ENCODE measurements around the gene ACSM2B.
"Not testable (repeated sequence)": the region's sequence is repeated elsewhere in the genome, so short reads cannot be mapped to it uniquely, and the experiment has no call there.

ACSM2B gene

DNA sequence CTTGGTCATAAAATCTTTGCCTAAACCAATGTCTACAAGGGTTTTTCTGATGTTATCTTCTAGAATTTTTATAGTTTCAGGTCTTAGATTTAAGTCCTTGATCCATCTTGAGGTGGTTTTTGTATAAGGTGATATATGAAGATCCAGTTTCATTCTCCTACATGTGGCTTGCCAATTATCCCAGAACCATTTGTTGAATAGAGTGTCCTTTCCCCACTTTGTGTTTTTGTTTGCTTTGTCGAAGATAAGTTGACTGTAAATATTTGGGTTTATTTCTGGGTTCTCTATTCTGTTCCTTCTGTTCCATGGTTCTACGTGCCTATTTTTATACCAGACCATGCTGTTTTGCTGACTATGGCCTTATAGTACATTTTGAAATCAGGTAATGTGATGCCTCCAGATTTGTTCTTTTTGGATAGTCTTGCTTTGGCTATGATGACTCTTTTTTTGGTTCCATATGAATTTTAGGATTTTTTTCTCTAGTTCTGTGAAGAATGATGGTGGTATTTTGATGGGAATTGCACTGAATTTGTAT is 7.0 kb downstream of the ACSM2B start:
- not testable (repeated sequence) for H3K79me1 ChIP-seq (ENCODE audit: low read length); H4K8ac ChIP-seq (ENCODE audit: low read depth, low read length); H3K56ac ChIP-seq (ENCODE audit: low read length); H3K4me3 ChIP-seq (ENCODE audit: low read length); H3K4ac ChIP-seq (ENCODE audit: low read depth, low read length); H3K18ac ChIP-seq (ENCODE audit: low read length); H3K27me3 ChIP-seq (ENCODE audit: insufficient read depth, low read length, poor library complexity); H2BK15ac ChIP-seq (replicated peaks; ENCODE audit: low read depth); H3K23ac ChIP-seq (ENCODE audit: low read length); H4K5ac ChIP-seq (ENCODE audit: low read length); H2AK5ac ChIP-seq (ENCODE audit: low read length); H3K4me1 ChIP-seq (ENCODE audit: control insufficient read depth, low read depth, low read length); H2BK120ac ChIP-seq (ENCODE audit: low read depth, low read length); H3K36me3 ChIP-seq (ENCODE audit: control insufficient read depth, insufficient read depth, low read length); H3K79me2 ChIP-seq (ENCODE audit: control insufficient read depth, insufficient read depth, low read length); H3K4me2 ChIP-seq (ENCODE audit: low read length); H3K27ac ChIP-seq (ENCODE audit: low read depth, low read length); DNase-seq; H3K9ac ChIP-seq (ENCODE audit: low read length); H2BK5ac ChIP-seq (ENCODE audit: low read length)
- WGBS (ENCODE audit: extremely low coverage, insufficient coverage, low lambda C conversion rate) = no CpG with 5 or more reads among the region's 2 CpGs

DNA sequence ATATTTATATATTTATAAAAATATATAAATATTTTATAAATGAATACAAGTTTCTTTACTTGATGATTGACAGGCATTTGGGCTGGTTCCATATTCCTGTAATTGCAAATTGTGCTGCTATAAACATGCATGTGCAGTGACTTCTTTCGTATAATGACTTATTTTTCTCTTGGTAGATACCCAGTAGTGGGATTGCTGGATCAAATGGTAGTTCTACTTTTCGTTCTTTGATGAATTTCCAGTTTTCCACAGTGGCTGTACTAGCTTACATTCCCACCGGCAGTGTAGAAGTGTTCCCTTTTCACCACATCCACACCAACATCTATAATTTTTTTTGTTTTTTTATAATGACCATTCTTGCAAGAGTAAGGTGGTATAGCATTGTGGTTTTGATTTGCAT is 7.8 kb downstream of the ACSM2B start:
- DNase-seq = no peak
- Histone ChIP-seq H3K9ac (ENCODE audit: low read length) (no peak overlapping the region), H3K4me1 (ENCODE audit: control insufficient read depth, low read depth, low read length) (no peaks in the 10 kb centered on the region), H2BK5ac (ENCODE audit: low read length) (no peak overlapping the region), H3K18ac (ENCODE audit: low read length) (no peak overlapping the region), H3K56ac (ENCODE audit: low read length) (no peak overlapping the region), H3K27me3 (ENCODE audit: insufficient read depth, low read length, poor library complexity) (no peaks in the 10 kb centered on the region), H3K4ac (ENCODE audit: low read depth, low read length) (no peak overlapping the region), H3K23ac (ENCODE audit: low read length) (no peak overlapping the region), H3K79me1 (ENCODE audit: low read length) (no peaks in the 10 kb centered on the region), H4K5ac (ENCODE audit: low read length) (no peak overlapping the region), H2BK120ac (ENCODE audit: low read depth, low read length) (no peak overlapping the region), H2AK5ac (ENCODE audit: low read length) (no peak overlapping the region), H3K79me2 (ENCODE audit: control insufficient read depth, insufficient read depth, low read length) (no peaks in the 10 kb centered on the region), H2BK15ac (replicated peaks; ENCODE audit: low read depth) (no peak overlapping the region), H4K8ac (ENCODE audit: low read depth, low read length) (no peak overlapping the region), H3K4me3 (ENCODE audit: low read length) (no peak overlapping the region), H3K4me2 (ENCODE audit: low read length) (no peak overlapping the region), H3K27ac (ENCODE audit: low read depth, low read length) (no peak overlapping the region), H3K36me3 (ENCODE audit: control insufficient read depth, insufficient read depth, low read length) (no peaks in the 10 kb centered on the region)
- no CpG with 5 or more reads among the region's 3 CpGs for WGBS (ENCODE audit: extremely low coverage, insufficient coverage, low lambda C conversion rate)

DNA sequence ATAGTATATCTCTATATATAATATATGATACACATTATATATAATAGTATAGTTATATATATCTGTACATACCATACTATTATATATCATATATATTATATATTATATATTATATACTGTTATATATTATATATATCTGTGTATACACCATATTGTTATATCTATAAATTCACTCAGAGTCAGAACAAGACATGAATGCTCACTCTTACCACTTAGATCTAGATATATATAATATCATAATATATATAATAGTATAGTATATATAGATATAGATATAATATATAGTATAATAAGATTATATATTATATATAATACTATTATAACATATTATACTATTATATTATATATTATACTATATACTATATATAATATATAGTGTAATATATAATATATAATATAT is 9.3 kb downstream of the ACSM2B start:
- H3K4me3 ChIP-seq (ENCODE audit: low read length) = no peak overlapping the region
- no peak overlapping the region for H2BK5ac ChIP-seq (ENCODE audit: low read length)
- no peak overlapping the region for H3K4me2 ChIP-seq (ENCODE audit: low read length)
- H4K8ac ChIP-seq (ENCODE audit: low read depth, low read length) = no peak overlapping the region
- no peak overlapping the region for H2BK120ac ChIP-seq (ENCODE audit: low read depth, low read length)
- no peaks in the 10 kb centered on the region for H3K27me3 ChIP-seq (ENCODE audit: insufficient read depth, low read length, poor library complexity)
- no peak overlapping the region for H3K27ac ChIP-seq (ENCODE audit: low read depth, low read length)
- H3K56ac ChIP-seq (ENCODE audit: low read length) = no peak overlapping the region
- no peak overlapping the region for H2AK5ac ChIP-seq (ENCODE audit: low read length)
- no peaks in the 10 kb centered on the region for H3K79me2 ChIP-seq (ENCODE audit: control insufficient read depth, insufficient read depth, low read length)
- no peak overlapping the region for H4K5ac ChIP-seq (ENCODE audit: low read length)
- no peaks in the 10 kb centered on the region for H3K4me1 ChIP-seq (ENCODE audit: control insufficient read depth, low read depth, low read length)
- no peak overlapping the region for H3K9ac ChIP-seq (ENCODE audit: low read length)
- DNase-seq = no peak
- H3K79me1 ChIP-seq (ENCODE audit: low read length) = no peaks in the 10 kb centered on the region
- H3K4ac ChIP-seq (ENCODE audit: low read depth, low read length) = no peak overlapping the region
- H3K36me3 ChIP-seq (ENCODE audit: control insufficient read depth, insufficient read depth, low read length) = no peaks in the 10 kb centered on the region
- no peak overlapping the region for H3K18ac ChIP-seq (ENCODE audit: low read length)
- H2BK15ac ChIP-seq (replicated peaks; ENCODE audit: low read depth) = no peak overlapping the region
- no peak overlapping the region for H3K23ac ChIP-seq (ENCODE audit: low read length)

DNA sequence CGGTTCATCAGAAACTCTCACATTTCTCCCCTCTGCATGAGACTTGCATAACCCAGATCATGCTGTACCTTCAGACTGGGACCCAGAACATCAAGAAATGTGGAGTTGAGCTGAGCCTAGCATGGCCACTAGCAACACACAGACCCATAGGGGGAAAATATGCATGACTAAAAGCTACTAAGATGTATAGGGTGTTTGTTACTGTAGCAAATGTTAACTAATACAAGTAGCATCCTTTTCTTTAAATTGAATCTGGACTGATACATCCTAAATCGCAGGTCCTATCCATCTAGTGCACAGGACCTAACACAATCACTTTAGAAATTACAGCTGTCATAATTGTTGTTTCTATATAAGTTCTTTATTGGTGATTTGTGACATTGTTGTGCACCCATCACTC is 10.8 kb downstream of the ACSM2B start:
- not testable (repeated sequence) for DNase-seq; H3K79me2 ChIP-seq (ENCODE audit: control insufficient read depth, insufficient read depth, low read length); H3K56ac ChIP-seq (ENCODE audit: low read length); H2BK15ac ChIP-seq (replicated peaks; ENCODE audit: low read depth); H2AK5ac ChIP-seq (ENCODE audit: low read length); H3K4ac ChIP-seq (ENCODE audit: low read depth, low read length); H4K5ac ChIP-seq (ENCODE audit: low read length); H3K4me2 ChIP-seq (ENCODE audit: low read length); H3K79me1 ChIP-seq (ENCODE audit: low read length); H3K18ac ChIP-seq (ENCODE audit: low read length); H3K36me3 ChIP-seq (ENCODE audit: control insufficient read depth, insufficient read depth, low read length); H3K9ac ChIP-seq (ENCODE audit: low read length); H3K4me3 ChIP-seq (ENCODE audit: low read length); H3K23ac ChIP-seq (ENCODE audit: low read length); H2BK5ac ChIP-seq (ENCODE audit: low read length); H3K4me1 ChIP-seq (ENCODE audit: control insufficient read depth, low read depth, low read length); H3K27ac ChIP-seq (ENCODE audit: low read depth, low read length); H4K8ac ChIP-seq (ENCODE audit: low read depth, low read length); H2BK120ac ChIP-seq (ENCODE audit: low read depth, low read length); H3K27me3 ChIP-seq (ENCODE audit: insufficient read depth, low read length, poor library complexity)
- WGBS (ENCODE audit: extremely low coverage, insufficient coverage, low lambda C conversion rate) = no CpG with 5 or more reads among the region's 2 CpGs

DNA sequence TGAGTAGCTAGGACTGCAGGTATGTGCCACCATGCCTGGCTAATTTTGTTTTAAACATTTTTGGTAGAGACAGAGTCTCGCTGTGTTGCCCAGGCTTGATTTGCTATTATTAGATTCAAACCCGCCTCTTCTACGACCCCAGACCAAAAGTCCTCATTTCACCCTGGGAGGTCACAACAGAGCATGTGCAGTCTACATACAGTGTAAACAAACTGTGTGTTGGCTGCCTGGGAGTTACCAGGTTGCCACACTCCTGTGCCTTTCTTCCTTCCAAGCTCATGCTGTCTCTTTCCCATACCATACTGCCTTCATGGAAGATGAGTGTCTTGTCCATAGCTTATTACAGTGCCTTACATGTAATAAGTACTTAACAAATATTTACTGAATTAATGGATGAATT is 11.9 kb downstream of the ACSM2B start:
- H4K8ac ChIP-seq (ENCODE audit: low read depth, low read length); H3K18ac ChIP-seq (ENCODE audit: low read length); H3K79me1 ChIP-seq (ENCODE audit: low read length); H3K79me2 ChIP-seq (ENCODE audit: control insufficient read depth, insufficient read depth, low read length); H3K4me1 ChIP-seq (ENCODE audit: control insufficient read depth, low read depth, low read length); H2BK120ac ChIP-seq (ENCODE audit: low read depth, low read length); H3K4me3 ChIP-seq (ENCODE audit: low read length); DNase-seq; H3K4ac ChIP-seq (ENCODE audit: low read depth, low read length); H2BK15ac ChIP-seq (replicated peaks; ENCODE audit: low read depth); H3K56ac ChIP-seq (ENCODE audit: low read length); H4K5ac ChIP-seq (ENCODE audit: low read length); H2BK5ac ChIP-seq (ENCODE audit: low read length); H3K36me3 ChIP-seq (ENCODE audit: control insufficient read depth, insufficient read depth, low read length); H2AK5ac ChIP-seq (ENCODE audit: low read length); H3K9ac ChIP-seq (ENCODE audit: low read length); H3K4me2 ChIP-seq (ENCODE audit: low read length); H3K23ac ChIP-seq (ENCODE audit: low read length); H3K27me3 ChIP-seq (ENCODE audit: insufficient read depth, low read length, poor library complexity); H3K27ac ChIP-seq (ENCODE audit: low read depth, low read length): not testable (repeated sequence)
- WGBS (ENCODE audit: extremely low coverage, insufficient coverage, low lambda C conversion rate) = no CpG with 5 or more reads among the region's 3 CpGs

DNA sequence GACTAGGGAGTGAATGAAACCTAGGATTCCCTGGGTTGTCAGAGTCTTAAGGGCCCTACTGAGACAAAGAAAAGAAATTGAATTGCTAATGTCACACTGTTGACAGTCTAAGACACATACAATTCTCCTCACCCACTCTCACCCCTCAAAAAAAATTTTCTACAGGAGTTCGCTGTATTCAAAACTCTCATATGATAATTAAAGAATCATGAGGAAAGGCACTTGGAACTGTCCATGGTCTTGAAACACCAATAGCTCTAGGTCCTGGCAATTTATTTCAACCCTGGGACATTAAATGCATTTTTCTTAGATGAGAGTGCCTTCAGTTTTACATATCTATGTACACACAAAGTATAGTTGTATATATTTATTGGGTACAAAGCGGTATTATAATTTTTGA is 20.5 kb downstream of the ACSM2B start:
- not testable (repeated sequence) for H3K27me3 ChIP-seq (ENCODE audit: insufficient read depth, low read length, poor library complexity); H3K27ac ChIP-seq (ENCODE audit: low read depth, low read length); H4K8ac ChIP-seq (ENCODE audit: low read depth, low read length); H3K9ac ChIP-seq (ENCODE audit: low read length); H3K56ac ChIP-seq (ENCODE audit: low read length); H3K36me3 ChIP-seq (ENCODE audit: control insufficient read depth, insufficient read depth, low read length); H2BK120ac ChIP-seq (ENCODE audit: low read depth, low read length); H3K4me1 ChIP-seq (ENCODE audit: control insufficient read depth, low read depth, low read length); H3K18ac ChIP-seq (ENCODE audit: low read length); H3K4ac ChIP-seq (ENCODE audit: low read depth, low read length); H4K5ac ChIP-seq (ENCODE audit: low read length); H2BK15ac ChIP-seq (replicated peaks; ENCODE audit: low read depth); H2BK5ac ChIP-seq (ENCODE audit: low read length); H3K79me2 ChIP-seq (ENCODE audit: control insufficient read depth, insufficient read depth, low read length); H3K79me1 ChIP-seq (ENCODE audit: low read length); H3K4me2 ChIP-seq (ENCODE audit: low read length); H3K4me3 ChIP-seq (ENCODE audit: low read length); DNase-seq; H3K23ac ChIP-seq (ENCODE audit: low read length); H2AK5ac ChIP-seq (ENCODE audit: low read length)
- WGBS (ENCODE audit: extremely low coverage, insufficient coverage, low lambda C conversion rate) = no CpG with 5 or more reads among the region's 2 CpGs

Measured in mesendoderm (in vitro differentiated cells).